ENCODE measurements around the gene MTA3. TPM values are rescaled to one million over a fixed set of nuclear protein-coding genes. Genes with fewer than 3 reads are reported as not detected.

MTA3 gene
- total RNA-seq = 10 to 100 TPM; 23.3 to 42.9 (median 28.8) TPM
- polyA plus RNA-seq = 10 to 100 TPM; 11.6 to 16.7 (median 16.3) TPM
- long read RNA-seq, donor 1, partial matches to known transcripts = 0 of 5 reads
- long read RNA-seq, donor 1, other reads (novel, unspliced or antisense) = 0 of 5 reads
- long read RNA-seq, donor 2, partial matches to known transcripts = 0 of 8 reads
- long read RNA-seq, donor 2, other reads (novel, unspliced or antisense) = 0 of 8 reads

DNA sequence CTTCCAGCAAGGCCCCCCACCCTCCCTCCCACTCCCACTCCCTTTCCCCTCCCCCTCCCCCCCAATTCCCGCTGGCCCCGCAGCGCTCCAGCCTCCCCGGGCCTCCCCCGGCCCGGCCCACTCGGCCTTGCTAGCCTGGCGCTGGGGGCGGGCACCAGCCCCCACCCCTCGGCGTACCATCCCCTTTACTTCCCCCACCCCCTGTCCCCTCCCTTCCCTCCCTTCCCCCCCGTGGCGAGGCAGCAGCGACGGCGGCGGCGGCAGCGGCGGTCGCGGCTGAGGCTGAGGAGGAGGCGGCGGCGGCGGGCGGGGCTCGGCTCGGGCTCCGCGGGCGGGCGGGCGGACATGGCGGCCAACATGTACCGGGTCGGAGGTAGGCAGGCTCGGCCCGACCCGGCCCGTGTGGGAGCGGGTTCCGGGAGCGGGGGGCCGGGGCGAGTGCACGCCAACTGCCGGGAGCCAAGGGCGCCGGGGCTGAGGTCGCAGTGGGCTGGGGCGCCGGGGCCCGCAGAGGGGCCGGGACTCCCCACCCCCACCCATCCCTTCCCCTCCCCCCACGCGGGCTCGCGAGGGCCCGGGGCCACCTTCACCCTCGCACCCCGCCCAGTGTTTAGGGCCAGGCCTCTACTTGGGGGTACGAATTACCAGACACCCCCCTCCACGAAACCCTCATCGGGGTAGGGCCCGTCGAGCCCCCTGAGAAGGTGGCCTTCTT lies at the start of gene MTA3:
MTA3 (plus strand) TSS at position 232 of the 715 bp plus-strand sequence; CDS start at position 346, 114 bp downstream.
- Histone ChIP-seq H3K4me3 (peak within 1 kb of the TSS; percentile 62 to 96 (median 80)), H3K27ac (peak within 1 kb of the TSS; percentile 57 to 93 (median 84)), H3K4me1 (peaks cover 7 to 54% (median 23%) of the 10 kb centered on the region in 6 donors), H3K27me3 (replicated peaks in 1 of 7) (no peaks in the 10 kb centered on the region), H3K9me3 (no peaks in the 10 kb centered on the region), H3K36me3 (peaks cover 0 to 22% (median 0%) of the 10 kb centered on the region in 6 donors)
- DNase-seq = peak; percentile 92
- peak in 1 of 3 donors; percentile 19 for TF ChIP-seq POLR2AphosphoS5 (IDR thresholded peaks at IDR 0.05)
- TF ChIP-seq, protein P1, sequence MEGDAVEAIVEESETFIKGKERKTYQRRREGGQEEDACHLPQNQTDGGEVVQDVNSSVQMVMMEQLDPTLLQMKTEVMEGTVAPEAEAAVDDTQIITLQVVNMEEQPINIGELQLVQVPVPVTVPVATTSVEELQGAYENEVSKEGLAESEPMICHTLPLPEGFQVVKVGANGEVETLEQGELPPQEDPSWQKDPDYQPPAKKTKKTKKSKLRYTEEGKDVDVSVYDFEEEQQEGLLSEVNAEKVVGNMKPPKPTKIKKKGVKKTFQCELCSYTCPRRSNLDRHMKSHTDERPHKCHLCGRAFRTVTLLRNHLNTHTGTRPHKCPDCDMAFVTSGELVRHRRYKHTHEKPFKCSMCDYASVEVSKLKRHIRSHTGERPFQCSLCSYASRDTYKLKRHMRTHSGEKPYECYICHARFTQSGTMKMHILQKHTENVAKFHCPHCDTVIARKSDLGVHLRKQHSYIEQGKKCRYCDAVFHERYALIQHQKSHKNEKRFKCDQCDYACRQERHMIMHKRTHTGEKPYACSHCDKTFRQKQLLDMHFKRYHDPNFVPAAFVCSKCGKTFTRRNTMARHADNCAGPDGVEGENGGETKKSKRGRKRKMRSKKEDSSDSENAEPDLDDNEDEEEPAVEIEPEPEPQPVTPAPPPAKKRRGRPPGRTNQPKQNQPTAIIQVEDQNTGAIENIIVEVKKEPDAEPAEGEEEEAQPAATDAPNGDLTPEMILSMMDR (IDR thresholded peaks at IDR 0.05 in 8 of 11, conservative IDR thresholded peaks at IDR 0.05 in 3 of 11) = no peak
- WGBS, 5 donors = 0 to 1% (median 0%) methylated on average over 5 to 67 of the region's 67 CpGs; no CpG with 5 or more reads in 1 of the 5 donors
- intact Hi-C loops (cut with DNase I; ENCODE audit: low total_unique reads) = no loop called here

GRCh38 chr2:42519624-42520023 lies 48.8 kb upstream of the MTA3 start:
- DNase-seq = no peak
- intact Hi-C loops (cut with DNase I; ENCODE audit: low total_unique reads) = no loop called here
- Histone ChIP-seq H3K9me3 (no peaks in the 10 kb centered on the region), H3K4me3 (no peak overlapping the region), H3K27me3 (replicated peaks in 1 of 7) (no peaks in the 10 kb centered on the region), H3K27ac (no peak overlapping the region), H3K36me3 (no peaks in the 10 kb centered on the region), H3K4me1 (no peaks in the 10 kb centered on the region)
- WGBS, 5 donors = 91 to 95% (median 92%) methylated on average over 8 of the region's 8 CpGs
- no peak for TF ChIP-seq POLR2AphosphoS5 (IDR thresholded peaks at IDR 0.05)

- intact Hi-C loops (cut with DNase I; ENCODE audit: low total_unique reads) = no loop called here
- no peaks in the 10 kb centered on the region for H3K9me3 ChIP-seq
- H3K27ac ChIP-seq = no peak overlapping the region
- no peaks in the 10 kb centered on the region for H3K27me3 ChIP-seq (replicated peaks in 1 of 7)
- no peaks in the 10 kb centered on the region for H3K36me3 ChIP-seq
- TF ChIP-seq, protein P1 (IDR thresholded peaks at IDR 0.05 in 8 of 11, conservative IDR thresholded peaks at IDR 0.05 in 3 of 11) = no peak
- TF ChIP-seq POLR2A (IDR thresholded peaks at IDR 0.05) (no peak), POLR2AphosphoS5 (IDR thresholded peaks at IDR 0.05) (no peak)
- no peaks in the 10 kb centered on the region for H3K4me1 ChIP-seq
- DNase-seq = no peak
- H3K4me3 ChIP-seq = no peak overlapping the region
- WGBS, 5 donors = 50 to 84% (median 62%) methylated on average over 2 of the region's 2 CpGs
Measured at GRCh38 chr2:42522035-42522434, 46.4 kb upstream of the MTA3 start.

- DNase-seq = no peak
- no peaks in the 10 kb centered on the region for H3K27me3 ChIP-seq (replicated peaks in 1 of 7)
- TF ChIP-seq, protein P1 (IDR thresholded peaks at IDR 0.05 in 8 of 11, conservative IDR thresholded peaks at IDR 0.05 in 3 of 11) = no peak
- TF ChIP-seq POLR2A (IDR thresholded peaks at IDR 0.05) (no peak), POLR2AphosphoS5 (IDR thresholded peaks at IDR 0.05) (no peak)
- H3K4me1 ChIP-seq = no peaks in the 10 kb centered on the region
- no peak overlapping the region for H3K27ac ChIP-seq
- H3K9me3 ChIP-seq = no peaks in the 10 kb centered on the region
- H3K4me3 ChIP-seq = no peak overlapping the region
- no peaks in the 10 kb centered on the region for H3K36me3 ChIP-seq
- intact Hi-C loops (cut with DNase I; ENCODE audit: low total_unique reads) = no loop called here
- WGBS, 5 donors = 71 to 81% (median 73%) methylated on average over 11 to 13 of the region's 13 CpGs
Measured at GRCh38 chr2:42523341-42523740, 45.1 kb upstream of the MTA3 start.
